ENCODE results near the gene HNRNPR.
"Not testable (repeated sequence)": the region's sequence is repeated elsewhere in the genome, so short reads cannot be mapped to it uniquely, and the experiment has no call there.

Gene HNRNPR

DNA sequence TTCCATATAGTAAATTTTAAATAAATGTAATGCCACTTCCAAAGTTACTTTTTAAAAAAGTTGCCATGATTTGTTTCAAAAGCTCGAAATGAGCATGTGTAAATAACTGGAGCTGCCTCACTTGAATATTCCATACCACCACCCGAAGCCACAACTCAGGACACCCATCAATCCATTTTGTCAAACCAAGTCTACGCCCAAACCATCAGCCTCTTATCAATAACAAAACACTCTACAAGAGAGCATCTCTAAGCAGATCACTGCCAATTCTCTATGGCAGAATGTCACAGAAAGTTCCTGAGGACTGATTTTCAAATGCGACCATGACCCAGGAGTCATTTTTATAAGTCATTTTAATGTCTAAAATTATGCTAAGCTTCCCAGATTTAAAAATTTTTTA is 4.5 kb downstream of the HNRNPR start:
- ChIA-PET CTCF (interaction anchor here (0.6 kb wide), 1 partner anchor 50 kb away, joined by 4 read pairs; no protein-coding TSS in a partner anchor), POLR2A (interaction anchor here (1.4 to 1.8 kb wide), 2 partner anchors 8 to 29 kb away, joined by 3 to 7 read pairs; no protein-coding TSS in a partner anchor)
- no peak for DNase-seq (ENCODE audit: extremely low spot score)
- TF ChIP-seq FOXK2 (IDR thresholded peaks at IDR 0.05) (no peak), ARNT (IDR thresholded peaks at IDR 0.05) (no peak), L3MBTL2 (conservative IDR thresholded peaks at IDR 0.05) (no peak), CTBP1 (IDR thresholded peaks at IDR 0.05; ENCODE audit: borderline replicate concordance) (no peak), FOXA1 (IDR thresholded peaks at IDR 0.05) (no peak), NFRKB (IDR thresholded peaks at IDR 0.05) (no peak), ELF4 (IDR thresholded peaks at IDR 0.05) (no peak), SP1 (IDR thresholded peaks at IDR 0.05) (no peak), BHLHE40 (IDR thresholded peaks at IDR 0.05; ENCODE audit: borderline replicate concordance) (no peak), LEF1 (IDR thresholded peaks at IDR 0.05; ENCODE audit: borderline replicate concordance) (no peak), TARDBP (IDR thresholded peaks at IDR 0.05) (no peak), SUZ12 (IDR thresholded peaks at IDR 0.05) (no peak), FOXM1 (IDR thresholded peaks at IDR 0.05; ENCODE audit: borderline replicate concordance) (no peak), HDGF (IDR thresholded peaks at IDR 0.05; ENCODE audit: borderline replicate concordance) (no peak), ZNF384 (IDR thresholded peaks at IDR 0.05) (no peak)
- TF ChIP-seq, protein P1, sequence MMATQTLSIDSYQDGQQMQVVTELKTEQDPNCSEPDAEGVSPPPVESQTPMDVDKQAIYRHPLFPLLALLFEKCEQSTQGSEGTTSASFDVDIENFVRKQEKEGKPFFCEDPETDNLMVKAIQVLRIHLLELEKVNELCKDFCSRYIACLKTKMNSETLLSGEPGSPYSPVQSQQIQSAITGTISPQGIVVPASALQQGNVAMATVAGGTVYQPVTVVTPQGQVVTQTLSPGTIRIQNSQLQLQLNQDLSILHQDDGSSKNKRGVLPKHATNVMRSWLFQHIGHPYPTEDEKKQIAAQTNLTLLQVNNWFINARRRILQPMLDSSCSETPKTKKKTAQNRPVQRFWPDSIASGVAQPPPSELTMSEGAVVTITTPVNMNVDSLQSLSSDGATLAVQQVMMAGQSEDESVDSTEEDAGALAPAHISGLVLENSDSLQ (IDR thresholded peaks at IDR 0.05), result no peak

DNA sequence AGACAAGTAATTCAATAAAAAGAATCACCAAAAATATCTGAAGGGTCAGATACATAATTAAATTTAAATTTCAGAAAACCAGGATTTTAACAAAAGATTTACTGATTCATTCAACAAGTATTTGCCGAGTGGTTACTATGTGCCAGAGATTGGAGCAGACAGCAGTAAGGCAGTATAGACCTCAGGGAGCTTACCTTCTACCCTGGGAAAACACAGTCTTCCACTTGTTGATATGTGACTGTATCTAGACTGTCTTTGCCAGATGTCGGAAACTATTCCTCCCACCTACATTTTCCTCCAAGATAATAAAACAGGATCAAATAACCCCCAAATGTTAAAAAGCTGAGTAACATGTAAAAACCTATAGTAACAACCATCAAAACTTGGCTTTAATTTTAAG is 6.2 kb downstream of the HNRNPR start:
- CTCF ChIA-PET, result interaction anchor here (0.6 kb wide), 1 partner anchor 66 kb away, joined by 3 read pairs; no protein-coding TSS in a partner anchor
- POLR2A ChIA-PET, result interaction anchor here (1.8 kb wide), 1 partner anchor 31 kb away, joined by 7 read pairs; no protein-coding TSS in a partner anchor

DNA sequence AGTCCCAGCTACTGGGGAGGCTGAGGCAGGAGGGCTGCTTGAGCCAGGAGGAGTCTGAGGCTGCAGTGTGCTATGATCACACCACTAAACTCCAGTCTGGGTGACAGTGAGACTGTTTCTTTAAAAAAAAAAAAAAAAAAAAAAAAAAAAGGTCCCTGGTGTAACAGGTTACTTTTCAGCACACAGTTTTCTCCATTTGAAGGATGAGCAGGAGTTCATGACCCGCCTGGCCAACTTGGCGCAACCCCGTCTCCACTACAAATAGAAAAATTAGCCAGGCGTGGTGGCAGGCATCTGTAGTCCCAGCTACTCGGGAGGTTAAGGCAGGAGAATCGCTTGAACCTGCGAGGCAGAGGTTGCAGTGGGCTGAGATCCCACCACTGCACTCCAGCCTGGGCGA is 12.4 kb downstream of the HNRNPR start:
- TF ChIP-seq BHLHE40 (IDR thresholded peaks at IDR 0.05; ENCODE audit: borderline replicate concordance), result no peak
- TF ChIP-seq ZNF384 (IDR thresholded peaks at IDR 0.05), result no peak
- no peak for TF ChIP-seq LEF1 (IDR thresholded peaks at IDR 0.05; ENCODE audit: borderline replicate concordance)
- TF ChIP-seq CTBP1 (IDR thresholded peaks at IDR 0.05; ENCODE audit: borderline replicate concordance), result no peak
- no peak for TF ChIP-seq FOXA1 (IDR thresholded peaks at IDR 0.05)
- TF ChIP-seq SUZ12 (IDR thresholded peaks at IDR 0.05), result no peak
- TF ChIP-seq ELF4 (IDR thresholded peaks at IDR 0.05), result no peak
- no peak for TF ChIP-seq L3MBTL2 (conservative IDR thresholded peaks at IDR 0.05)
- no peak for TF ChIP-seq FOXK2 (IDR thresholded peaks at IDR 0.05)
- TF ChIP-seq SP1 (IDR thresholded peaks at IDR 0.05), result no peak
- TF ChIP-seq TARDBP (IDR thresholded peaks at IDR 0.05), result no peak
- no peak for TF ChIP-seq NFRKB (IDR thresholded peaks at IDR 0.05)
- TF ChIP-seq FOXM1 (IDR thresholded peaks at IDR 0.05; ENCODE audit: borderline replicate concordance), result no peak
- no peak for TF ChIP-seq HDGF (IDR thresholded peaks at IDR 0.05; ENCODE audit: borderline replicate concordance)
- TF ChIP-seq ARNT (IDR thresholded peaks at IDR 0.05), result no peak
- TF ChIP-seq, protein P1 (IDR thresholded peaks at IDR 0.05), result no peak
- ChIA-PET POLR2A (interaction anchor here (0.9 kb wide), 1 partner anchor 9 kb away, joined by 3 read pairs; no protein-coding TSS in a partner anchor), CTCF (no interaction called here)
- DNase-seq (ENCODE audit: extremely low spot score), result no peak

More for the DNA sequence above, 6.2 kb downstream of the HNRNPR start:
- DNase-seq (ENCODE audit: extremely low spot score), result no peak
- no peak for TF ChIP-seq SP1 (IDR thresholded peaks at IDR 0.05)

DNA sequence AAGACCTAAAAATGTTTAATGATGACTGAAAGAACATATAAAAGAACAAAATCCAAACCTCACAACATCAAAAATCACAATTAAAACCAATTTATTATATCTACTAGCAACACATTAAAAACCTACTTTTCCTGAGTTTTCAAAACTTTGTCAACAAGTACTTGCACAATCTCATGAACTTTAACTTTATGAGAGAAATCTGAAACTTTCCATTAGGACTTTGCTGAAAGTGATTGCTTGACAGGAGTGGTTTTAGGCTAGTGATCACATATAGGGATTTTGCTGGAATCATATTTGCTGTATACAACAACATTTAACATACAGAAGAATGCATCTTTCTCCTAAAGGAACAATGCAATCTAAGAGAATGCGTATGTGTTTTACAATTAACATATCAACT is 13.2 kb downstream of the HNRNPR start:
- POLR2A ChIA-PET, result no interaction called here
- TF ChIP-seq, protein P1 (IDR thresholded peaks at IDR 0.05), result no peak
- TF ChIP-seq LEF1 (IDR thresholded peaks at IDR 0.05; ENCODE audit: borderline replicate concordance) (no peak), FOXK2 (IDR thresholded peaks at IDR 0.05) (no peak), ARNT (IDR thresholded peaks at IDR 0.05) (no peak), NFRKB (IDR thresholded peaks at IDR 0.05) (no peak), L3MBTL2 (conservative IDR thresholded peaks at IDR 0.05) (no peak)
- DNase-seq (ENCODE audit: extremely low spot score), result no peak
- CTCF ChIA-PET, result no interaction called here

DNA sequence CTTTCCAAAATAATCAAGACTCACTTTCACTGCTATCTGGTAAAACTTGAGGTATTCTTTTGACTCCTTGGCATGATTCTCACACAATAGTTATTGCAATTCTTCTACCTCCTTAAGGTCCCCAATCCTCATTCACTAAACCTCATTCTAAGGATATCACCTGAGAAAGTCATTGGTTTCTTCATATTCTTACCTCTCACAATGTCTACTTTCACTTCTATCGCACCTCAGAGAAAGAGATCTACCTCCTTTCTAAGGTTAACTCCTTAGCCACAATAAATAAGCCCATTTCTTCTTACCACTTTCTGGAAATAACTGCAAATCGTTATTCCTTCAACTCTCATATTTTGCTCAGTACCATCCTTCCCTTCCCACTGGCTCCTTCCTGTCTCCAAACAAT is 18.7 kb downstream of the HNRNPR start:
- POLR2A ChIA-PET, result interaction anchor here (1.0 to 1.2 kb wide), 2 partner anchors 19 to 43 kb away, joined by 4 to 5 read pairs; partner anchors contain the start of gene HNRNPR
- TF ChIP-seq FOXM1 (IDR thresholded peaks at IDR 0.05; ENCODE audit: borderline replicate concordance), result no peak
- TF ChIP-seq HDGF (IDR thresholded peaks at IDR 0.05; ENCODE audit: borderline replicate concordance), result no peak
- TF ChIP-seq, protein P1 (IDR thresholded peaks at IDR 0.05), result no peak
- TF ChIP-seq SUZ12 (IDR thresholded peaks at IDR 0.05), result no peak
- TF ChIP-seq BHLHE40 (IDR thresholded peaks at IDR 0.05; ENCODE audit: borderline replicate concordance), result no peak
- no peak for TF ChIP-seq L3MBTL2 (conservative IDR thresholded peaks at IDR 0.05)
- TF ChIP-seq CTBP1 (IDR thresholded peaks at IDR 0.05; ENCODE audit: borderline replicate concordance), result no peak
- CTCF ChIA-PET, result interaction anchor here (0.8 kb wide), 1 partner anchor 242 kb away, joined by 3 read pairs; no protein-coding TSS in a partner anchor
- DNase-seq (ENCODE audit: extremely low spot score), result no peak

DNA sequence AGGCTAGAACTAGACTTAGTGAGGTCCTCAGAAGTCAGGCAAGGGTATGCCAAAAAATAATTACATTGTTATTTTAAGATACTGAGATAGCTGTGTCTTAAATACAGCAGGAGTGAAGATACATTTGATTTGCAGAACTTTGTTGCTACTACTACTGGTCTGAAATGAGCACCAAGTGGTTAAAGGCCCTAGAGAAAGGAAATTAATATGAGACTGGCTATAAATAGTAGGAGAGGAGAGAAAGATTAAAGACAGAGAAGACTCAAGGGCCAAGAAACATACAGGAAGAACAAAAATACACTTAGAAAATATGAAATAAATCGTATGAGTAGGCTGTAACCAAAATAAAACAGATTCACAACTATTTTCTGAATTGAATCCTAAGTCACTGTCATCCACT is 21.3 kb downstream of the HNRNPR start:
- DNase-seq (ENCODE audit: extremely low spot score), result no peak
- CTCF ChIA-PET, result no interaction called here
- TF ChIP-seq FOXK2 (IDR thresholded peaks at IDR 0.05) (no peak), LEF1 (IDR thresholded peaks at IDR 0.05; ENCODE audit: borderline replicate concordance) (no peak), L3MBTL2 (conservative IDR thresholded peaks at IDR 0.05) (no peak), SUZ12 (IDR thresholded peaks at IDR 0.05) (no peak), ARNT (IDR thresholded peaks at IDR 0.05) (no peak), SP1 (IDR thresholded peaks at IDR 0.05) (no peak), FOXM1 (IDR thresholded peaks at IDR 0.05; ENCODE audit: borderline replicate concordance) (no peak), NFRKB (IDR thresholded peaks at IDR 0.05) (no peak), TARDBP (IDR thresholded peaks at IDR 0.05) (no peak), FOXA1 (IDR thresholded peaks at IDR 0.05) (no peak), CTBP1 (IDR thresholded peaks at IDR 0.05; ENCODE audit: borderline replicate concordance) (no peak), HDGF (IDR thresholded peaks at IDR 0.05; ENCODE audit: borderline replicate concordance) (no peak), ZNF384 (IDR thresholded peaks at IDR 0.05) (no peak), BHLHE40 (IDR thresholded peaks at IDR 0.05; ENCODE audit: borderline replicate concordance) (no peak), ELF4 (IDR thresholded peaks at IDR 0.05) (no peak)
- TF ChIP-seq, protein P1 (IDR thresholded peaks at IDR 0.05), result no peak
- POLR2A ChIA-PET, result interaction anchor here (2.3 kb wide), 1 partner anchor 22 kb away, joined by 7 read pairs; the partner anchor contains the start of gene HNRNPR

DNA sequence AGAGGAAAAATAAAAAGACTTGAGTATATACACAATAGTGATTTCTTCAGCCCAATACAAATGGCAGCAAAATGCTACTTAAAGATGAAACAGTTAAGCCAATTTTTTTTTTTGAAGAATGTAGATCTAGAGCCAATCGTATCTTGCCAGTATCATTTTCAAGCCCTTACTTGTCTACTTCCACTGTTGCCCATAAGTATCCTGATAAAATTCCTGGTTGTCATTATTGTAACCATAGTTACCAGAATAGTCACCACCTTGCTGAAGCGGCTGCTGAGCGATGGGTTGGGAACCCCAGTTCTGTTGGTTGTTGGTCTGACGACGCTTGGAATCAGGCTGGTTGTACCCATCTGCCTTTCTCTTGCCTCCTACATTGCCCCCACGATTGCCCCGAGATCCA is 33.8 kb downstream of the HNRNPR start:
- CTCF ChIA-PET; POLR2A ChIA-PET; DNase-seq (ENCODE audit: extremely low spot score): not testable (repeated sequence)

Data from HEK293T (cell line).